Stimulated activated CD4-positive, alpha-beta T cell treated with anti-CD3 and anti-CD28 coated beads, TNF-alpha, amount 100 ng/mL, for 24 hours (primary cell): ENCODE measurements around the gene KCNK15.

Experiments used
- DNase-seq, 3 experiments: peaks; one replicate each; pipeline ENCODE4 v3.0.0-alpha.2; 2020; ENCODE audit warnings: low read depth in 3 of 3

Gene KCNK15

DNA sequence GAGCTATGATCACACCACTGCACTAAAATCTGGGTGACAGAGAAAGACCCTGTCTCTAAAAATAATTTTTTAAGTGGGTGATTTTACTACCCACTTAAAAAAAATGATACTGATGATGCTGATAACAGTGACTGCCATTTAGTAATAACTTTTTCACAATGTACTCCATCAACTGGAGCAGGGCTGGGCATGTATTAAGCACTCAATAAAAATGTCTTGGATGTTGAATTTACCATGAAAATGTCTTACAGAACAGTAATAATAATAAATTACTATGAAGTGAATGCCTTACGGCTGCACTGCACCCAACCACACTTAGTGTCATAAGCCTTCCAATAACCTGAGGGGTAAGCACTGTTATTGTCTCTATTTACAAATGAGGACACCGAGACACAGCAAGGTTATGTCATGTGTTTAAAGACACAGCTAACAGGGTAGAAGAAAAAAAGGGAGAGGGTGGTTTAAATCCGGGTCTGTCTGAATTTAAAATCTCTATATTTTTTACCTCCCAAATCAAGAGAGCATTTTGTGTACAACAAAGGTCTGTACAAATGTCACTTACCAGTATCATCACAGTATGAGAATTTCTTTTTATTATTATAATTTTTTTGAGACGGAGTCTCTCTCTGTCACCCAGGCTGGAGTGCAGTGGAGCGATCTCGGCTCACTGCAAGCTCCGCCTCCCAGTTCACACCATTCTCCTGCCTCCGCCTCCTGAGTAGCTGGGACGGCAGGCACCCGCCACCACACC is 43.2 kb downstream of the KCNK15 start:
- DNase-seq, result no peak

DNA sequence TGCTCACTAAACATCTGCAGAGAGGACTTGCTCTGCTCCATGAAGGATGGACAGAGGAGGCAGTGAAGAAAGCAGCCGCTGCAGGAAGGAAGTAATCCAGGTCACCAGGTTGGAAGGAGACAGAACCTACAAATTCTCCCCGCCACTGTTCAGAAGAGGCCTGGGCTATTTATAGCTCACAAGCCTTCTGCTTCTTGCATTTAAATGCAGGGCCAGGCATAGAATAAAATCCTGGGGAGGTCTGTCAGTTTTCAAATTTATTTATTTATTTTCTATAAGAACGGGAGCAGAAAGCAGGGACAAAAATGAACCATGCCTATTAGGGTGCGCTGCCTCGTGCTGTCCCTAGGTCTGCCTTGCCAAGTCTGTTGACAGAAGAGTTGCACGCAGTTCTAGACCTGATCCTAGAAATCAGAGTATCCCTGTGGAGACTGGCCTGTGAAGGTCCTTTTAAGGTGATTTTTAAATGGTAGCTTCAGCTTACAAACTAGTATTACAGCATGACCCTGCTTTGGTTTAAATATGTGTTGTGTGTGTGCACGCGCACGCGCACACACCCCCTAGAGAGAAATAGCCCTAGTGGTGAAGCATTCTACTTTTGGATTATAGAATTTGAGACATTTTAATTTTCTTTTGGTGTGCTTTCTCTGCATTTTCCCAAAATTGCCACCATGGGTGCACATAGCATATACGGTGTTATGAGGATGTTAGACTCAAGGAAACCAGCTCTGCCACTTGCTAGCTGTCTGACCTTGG is 45.2 kb downstream of the KCNK15 start:
- no peak for DNase-seq

- no peak for DNase-seq
Observed at GRCh38 chr20:44792796-44793195, 47.1 kb downstream of the KCNK15 start.

GRCh38 chr20:44795836-44796235 is 50.2 kb downstream of the KCNK15 start:
- no peak for DNase-seq

GRCh38 chr20:44796311-44796710 is 50.6 kb downstream of the KCNK15 start:
- no peak for DNase-seq

DNA sequence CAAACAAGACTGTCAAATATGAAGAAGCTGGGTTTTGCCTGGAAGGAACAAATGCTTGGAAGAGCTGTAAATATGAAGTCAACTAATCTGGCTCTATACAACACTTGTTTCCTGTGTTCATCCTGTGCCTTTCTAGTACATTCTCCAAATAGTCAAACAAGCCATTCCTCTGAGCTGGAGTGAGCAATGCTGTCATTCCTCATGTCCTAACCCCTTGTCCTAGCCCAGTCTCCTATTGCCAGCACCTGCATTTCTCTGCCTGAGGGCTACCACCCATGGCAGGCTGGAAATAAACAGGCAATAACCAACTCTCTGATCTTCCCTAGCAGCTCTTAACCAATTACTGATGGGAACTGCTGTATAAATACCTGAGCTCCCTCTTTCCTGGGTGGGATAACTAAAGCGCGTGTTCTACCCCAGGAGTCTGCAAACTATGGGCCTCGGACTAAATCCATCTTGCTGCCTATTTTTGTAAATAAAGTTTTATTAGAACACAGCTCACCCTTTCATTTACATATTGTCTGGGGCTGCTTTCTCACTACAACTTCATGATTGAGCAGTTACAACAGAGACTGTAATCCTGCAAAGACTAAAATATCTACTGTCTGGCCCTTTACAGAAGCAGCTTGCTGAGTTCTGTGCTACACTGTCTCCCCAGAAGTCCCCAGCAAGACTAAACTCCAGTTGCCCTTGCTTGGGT is 51.2 kb downstream of the KCNK15 start:
- no peak for DNase-seq

DNA sequence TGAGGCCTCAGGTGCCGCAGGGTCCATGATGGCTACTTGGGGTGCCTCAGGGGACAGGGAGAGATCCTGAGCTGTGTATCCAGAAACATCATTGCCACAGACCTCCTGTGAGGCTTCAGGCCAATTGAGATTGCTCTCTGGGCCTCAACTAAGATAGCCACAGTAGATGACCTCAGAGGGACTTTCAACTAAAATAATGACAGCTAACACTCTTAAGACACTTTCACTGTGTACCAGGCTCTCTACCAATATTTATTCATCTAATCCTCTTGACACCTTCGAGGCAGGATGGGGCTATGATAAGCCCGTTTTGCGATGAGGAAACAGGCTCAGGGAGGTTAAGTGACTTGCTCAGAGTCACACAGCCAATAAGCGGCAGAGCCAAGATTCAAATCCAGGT is 54.0 kb downstream of the KCNK15 start:
- no peak for DNase-seq

DNA sequence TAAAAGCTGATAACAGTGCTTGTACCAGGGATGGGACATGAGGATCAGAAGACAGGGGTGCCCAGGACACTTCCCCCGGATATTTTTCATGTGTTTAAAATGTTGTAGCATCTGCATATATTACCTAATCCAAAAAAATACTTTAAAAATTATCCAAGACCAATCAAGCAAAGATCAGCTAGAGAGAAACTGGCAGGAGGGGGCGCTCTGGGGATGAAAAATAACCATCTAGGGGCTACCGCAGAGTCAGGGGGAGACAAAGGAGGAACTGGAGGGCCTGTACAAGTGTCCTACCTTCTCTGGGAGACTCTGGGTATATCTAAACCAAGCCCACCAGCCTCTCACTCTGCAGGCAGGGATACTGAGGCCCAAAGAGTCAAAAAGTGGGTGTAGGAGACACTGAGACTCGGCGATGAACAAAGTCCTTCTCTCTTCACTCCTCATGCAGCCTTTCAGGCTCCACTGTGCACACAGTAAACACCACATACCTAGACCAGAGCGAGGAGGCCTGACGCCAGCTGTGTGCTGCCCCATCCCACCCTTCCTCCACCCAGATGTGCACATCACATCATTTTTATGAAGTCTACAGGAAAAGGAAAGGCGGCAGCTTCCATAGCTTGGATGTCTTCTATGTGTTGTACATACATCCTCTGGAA is 54.9 kb downstream of the KCNK15 start:
- no peak for DNase-seq
